D721Med (cell line): Measurements from ENCODE around the gene MBTD1.
"Not testable (repeated sequence)": the region's sequence is repeated elsewhere in the genome, so short reads cannot be mapped to it uniquely, and the experiment has no call there.

Experiments used
- DNase-seq: peaks from one replicate; pipeline ENCODE4 v3.0.0; 2011; ENCODE audit warnings: low spot score; ENCODE audit not compliant: insufficient read length
- FAIRE-seq: peaks from 2 replicates; lab custom pipeline; 2011; peaks lifted over from hg19 to GRCh38; lab: Jason Lieb, UNC
- CTCF ChIP-seq: IDR thresholded peaks from 2 replicates; pipeline ENCODE4 v1.5.1; 2012; ENCODE audit warnings: mild to moderate bottlenecking, control low read depth; ENCODE audit not compliant: insufficient read depth; ENCODE audit errors: missing control alignments

MBTD1 gene

GRCh38 chr17:51189162-51189561 is 70.7 kb downstream of the MBTD1 start:
- TF ChIP-seq CTCF: no peak
- FAIRE-seq (no peak), DNase-seq (no peak)

- FAIRE-seq: no peak
- DNase-seq: no peak
- TF ChIP-seq CTCF: no peak
Measured at GRCh38 chr17:51188271-51188833, 71.5 kb downstream of the MBTD1 start.

GRCh38 chr17:51185763-51186332 is 74.0 kb downstream of the MBTD1 start:
- DNase-seq (no peak), FAIRE-seq (no peak)
- no peak for TF ChIP-seq CTCF

- no peak for DNase-seq
- no peak for TF ChIP-seq CTCF
- FAIRE-seq: no peak
Measured at GRCh38 chr17:51184124-51184523, 75.7 kb downstream of the MBTD1 start.

GRCh38 chr17:51180486-51180885 is 79.4 kb downstream of the MBTD1 start:
- FAIRE-seq (peak; percentile 93), DNase-seq (no peak)
- TF ChIP-seq CTCF: no peak

GRCh38 chr17:51172030-51172429 is 87.8 kb downstream of the MBTD1 start:
- not testable (repeated sequence) for DNase-seq, FAIRE-seq

- DNase-seq (no peak), FAIRE-seq (no peak)
- no peak for TF ChIP-seq CTCF
Measured at GRCh38 chr17:51170736-51171135, 89.1 kb downstream of the MBTD1 start.
